Measurements from ENCODE around the gene LCORL. TPM values are rescaled to one million over a fixed set of nuclear protein-coding genes. Genes with fewer than 3 reads are reported as not detected.

Gene LCORL
- total and polyA plus RNA-seq, 4 donors, result 27.8 to 63.5 (median 36.1) TPM

DNA sequence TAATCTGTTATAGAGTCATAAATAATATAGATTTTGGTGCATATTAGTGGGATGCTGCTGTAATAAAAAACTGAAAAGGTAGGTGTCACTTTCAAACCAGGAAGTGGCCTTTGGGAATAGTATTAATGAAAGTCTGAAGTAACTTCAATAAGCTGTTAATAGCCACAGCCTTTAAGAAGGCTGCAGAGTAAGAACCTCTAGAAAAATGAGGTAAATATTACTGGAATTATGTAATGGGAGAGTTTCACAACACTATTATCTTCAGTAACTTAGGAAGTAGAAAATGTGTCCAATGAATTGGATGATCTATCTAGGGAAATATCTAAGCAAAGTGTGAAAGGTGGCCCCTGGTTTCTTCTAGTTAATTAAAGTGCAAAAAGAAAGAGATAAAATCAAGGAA is 106.1 kb downstream of the LCORL start:
- H3K4me3 ChIP-seq (ENCODE audit: low read depth, low read length), result no peak overlapping the region
- H3K9me3 ChIP-seq (ENCODE audit: control insufficient read depth, insufficient read depth, low read length), result no peaks in the 10 kb centered on the region
- H3K4me1 ChIP-seq (ENCODE audit: control insufficient read depth, insufficient read depth, low read length), result no peaks in the 10 kb centered on the region
- H3K27ac ChIP-seq (ENCODE audit: low read depth, low read length), result no peak overlapping the region
- DNase-seq (ENCODE audit: low read depth in 4 of 6, low spot score in 6 of 6), result no peak
- H3K27me3 ChIP-seq (ENCODE audit: control insufficient read depth, insufficient read depth, low read length), result no peaks in the 10 kb centered on the region
- peaks cover 7% of the 10 kb centered on the region for H3K36me3 ChIP-seq (ENCODE audit: control insufficient read depth, insufficient read depth, low read length)

- no peak for DNase-seq (ENCODE audit: low read depth in 4 of 6, low spot score in 6 of 6)
- Histone ChIP-seq H3K36me3 (ENCODE audit: control insufficient read depth, insufficient read depth, low read length) (peaks cover 11% of the 10 kb centered on the region), H3K4me3 (ENCODE audit: low read depth, low read length) (no peak overlapping the region), H3K9me3 (ENCODE audit: control insufficient read depth, insufficient read depth, low read length) (no peaks in the 10 kb centered on the region), H3K27me3 (ENCODE audit: control insufficient read depth, insufficient read depth, low read length) (no peaks in the 10 kb centered on the region), H3K4me1 (ENCODE audit: control insufficient read depth, insufficient read depth, low read length) (no peaks in the 10 kb centered on the region), H3K27ac (ENCODE audit: low read depth, low read length) (no peak overlapping the region)
- 94% methylated on average over 9 of the region's 9 CpGs for WGBS (ENCODE audit: insufficient coverage)
Observed at GRCh38 chr4:17912011-17912410, 109.5 kb downstream of the LCORL start.

GRCh38 chr4:17911608-17912007 is 109.9 kb downstream of the LCORL start:
- Histone ChIP-seq H3K9me3 (ENCODE audit: control insufficient read depth, insufficient read depth, low read length) (no peaks in the 10 kb centered on the region), H3K4me1 (ENCODE audit: control insufficient read depth, insufficient read depth, low read length) (no peaks in the 10 kb centered on the region), H3K27ac (ENCODE audit: low read depth, low read length) (no peak overlapping the region), H3K4me3 (ENCODE audit: low read depth, low read length) (no peak overlapping the region), H3K36me3 (ENCODE audit: control insufficient read depth, insufficient read depth, low read length) (peaks cover 11% of the 10 kb centered on the region), H3K27me3 (ENCODE audit: control insufficient read depth, insufficient read depth, low read length) (no peaks in the 10 kb centered on the region)
- no peak for DNase-seq (ENCODE audit: low read depth in 4 of 6, low spot score in 6 of 6)
- WGBS (ENCODE audit: insufficient coverage), result 97% methylated on average over 11 of the region's 11 CpGs

GRCh38 chr4:17898553-17899055 is 123.0 kb downstream of the LCORL start:
- Histone ChIP-seq H3K27ac (ENCODE audit: low read depth, low read length) (no peak overlapping the region), H3K27me3 (ENCODE audit: control insufficient read depth, insufficient read depth, low read length) (no peaks in the 10 kb centered on the region), H3K4me3 (ENCODE audit: low read depth, low read length) (no peak overlapping the region), H3K36me3 (ENCODE audit: control insufficient read depth, insufficient read depth, low read length) (no peaks in the 10 kb centered on the region), H3K9me3 (ENCODE audit: control insufficient read depth, insufficient read depth, low read length) (no peaks in the 10 kb centered on the region), H3K4me1 (ENCODE audit: control insufficient read depth, insufficient read depth, low read length) (no peaks in the 10 kb centered on the region)
- DNase-seq (ENCODE audit: low read depth in 4 of 6, low spot score in 6 of 6), result no peak
- WGBS (ENCODE audit: insufficient coverage), result no CpG with 5 or more reads among the region's 2 CpGs

DNA sequence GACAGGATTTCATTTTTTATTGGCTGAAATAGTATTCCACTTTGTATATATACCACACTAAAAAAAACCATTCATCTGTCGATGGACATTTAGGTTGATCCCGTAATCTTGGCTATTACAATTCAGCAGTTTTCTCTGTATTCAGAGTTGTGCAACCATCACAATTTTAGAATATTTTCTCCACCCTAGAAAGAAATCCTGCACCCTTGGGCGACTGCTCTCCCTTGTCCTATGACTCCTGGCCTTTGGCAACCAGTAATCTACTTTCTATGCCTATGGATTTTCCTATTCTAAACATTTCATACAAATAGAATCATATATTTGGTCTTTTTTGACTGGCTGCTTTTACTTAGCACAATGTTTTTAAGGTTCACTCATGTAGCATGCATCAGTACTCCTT is 126.1 kb downstream of the LCORL start:
- H3K4me1 ChIP-seq (ENCODE audit: control insufficient read depth, insufficient read depth, low read length), result no peaks in the 10 kb centered on the region
- no peaks in the 10 kb centered on the region for H3K36me3 ChIP-seq (ENCODE audit: control insufficient read depth, insufficient read depth, low read length)
- no peak overlapping the region for H3K4me3 ChIP-seq (ENCODE audit: low read depth, low read length)
- DNase-seq (ENCODE audit: low read depth in 4 of 6, low spot score in 6 of 6), result no peak
- no peaks in the 10 kb centered on the region for H3K9me3 ChIP-seq (ENCODE audit: control insufficient read depth, insufficient read depth, low read length)
- WGBS (ENCODE audit: insufficient coverage), result 100% methylated on average over 2 of the region's 3 CpGs
- no peaks in the 10 kb centered on the region for H3K27me3 ChIP-seq (ENCODE audit: control insufficient read depth, insufficient read depth, low read length)
- no peak overlapping the region for H3K27ac ChIP-seq (ENCODE audit: low read depth, low read length)

DNA sequence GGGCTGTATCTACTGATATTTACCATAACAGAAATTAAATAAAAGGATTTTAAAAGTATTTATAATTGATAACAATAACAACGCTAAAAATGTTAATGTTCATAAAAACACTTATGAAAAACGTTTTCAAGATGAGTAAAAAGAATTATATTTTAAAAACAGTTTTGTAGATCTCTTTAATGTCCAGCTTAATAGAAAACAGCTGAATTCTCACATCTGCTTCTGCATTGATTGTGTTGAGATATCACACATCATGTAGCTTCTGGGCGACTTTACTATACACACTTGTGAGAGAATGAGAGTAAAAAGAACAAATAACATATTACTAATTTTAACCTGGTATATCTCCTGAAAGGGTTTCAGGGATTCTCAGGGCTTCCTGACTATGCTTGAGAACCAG is 127.1 kb downstream of the LCORL start:
- H3K27me3 ChIP-seq (ENCODE audit: control insufficient read depth, insufficient read depth, low read length), result no peaks in the 10 kb centered on the region
- DNase-seq (ENCODE audit: low read depth in 4 of 6, low spot score in 6 of 6), result no peak
- no peaks in the 10 kb centered on the region for H3K4me1 ChIP-seq (ENCODE audit: control insufficient read depth, insufficient read depth, low read length)
- no peak overlapping the region for H3K4me3 ChIP-seq (ENCODE audit: low read depth, low read length)
- no CpG with 5 or more reads among the region's 3 CpGs for WGBS (ENCODE audit: insufficient coverage)
- H3K27ac ChIP-seq (ENCODE audit: low read depth, low read length), result no peak overlapping the region
- no peaks in the 10 kb centered on the region for H3K9me3 ChIP-seq (ENCODE audit: control insufficient read depth, insufficient read depth, low read length)
- no peaks in the 10 kb centered on the region for H3K36me3 ChIP-seq (ENCODE audit: control insufficient read depth, insufficient read depth, low read length)

- no peak for DNase-seq (ENCODE audit: low read depth in 4 of 6, low spot score in 6 of 6)
- Histone ChIP-seq H3K9me3 (ENCODE audit: control insufficient read depth, insufficient read depth, low read length) (no peaks in the 10 kb centered on the region), H3K36me3 (ENCODE audit: control insufficient read depth, insufficient read depth, low read length) (no peaks in the 10 kb centered on the region), H3K27ac (ENCODE audit: low read depth, low read length) (no peak overlapping the region), H3K4me1 (ENCODE audit: control insufficient read depth, insufficient read depth, low read length) (no peaks in the 10 kb centered on the region), H3K27me3 (ENCODE audit: control insufficient read depth, insufficient read depth, low read length) (no peaks in the 10 kb centered on the region), H3K4me3 (ENCODE audit: low read depth, low read length) (no peak overlapping the region)
- WGBS (ENCODE audit: insufficient coverage), result no CpG with 5 or more reads among the region's 1 CpG
Observed at GRCh38 chr4:17889692-17890091, 131.9 kb downstream of the LCORL start.

DNA sequence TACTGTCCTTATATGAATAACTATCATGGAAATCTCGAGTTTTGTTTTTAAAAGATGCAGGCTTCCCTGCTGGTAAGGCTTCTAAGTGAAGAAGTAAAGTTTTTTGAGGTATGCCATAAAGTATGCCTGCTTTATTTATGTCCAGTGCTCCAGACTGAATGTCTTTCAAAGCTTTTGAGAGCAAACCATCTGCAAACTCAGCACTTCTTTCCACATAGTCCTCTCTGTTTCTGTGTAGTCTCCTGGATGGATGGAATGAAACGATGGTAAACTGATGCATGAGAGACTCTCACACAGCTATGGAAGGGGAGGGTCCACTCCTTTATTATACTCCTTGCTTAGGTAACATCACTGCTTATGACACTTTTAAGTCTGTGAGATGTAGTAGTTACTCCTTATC is 137.0 kb downstream of the LCORL start:
- no peaks in the 10 kb centered on the region for H3K36me3 ChIP-seq (ENCODE audit: control insufficient read depth, insufficient read depth, low read length)
- no peaks in the 10 kb centered on the region for H3K4me1 ChIP-seq (ENCODE audit: control insufficient read depth, insufficient read depth, low read length)
- H3K27me3 ChIP-seq (ENCODE audit: control insufficient read depth, insufficient read depth, low read length), result no peaks in the 10 kb centered on the region
- no peaks in the 10 kb centered on the region for H3K9me3 ChIP-seq (ENCODE audit: control insufficient read depth, insufficient read depth, low read length)
- 67% methylated on average over 1 of the region's 2 CpGs for WGBS (ENCODE audit: insufficient coverage)
- H3K27ac ChIP-seq (ENCODE audit: low read depth, low read length), result no peak overlapping the region
- H3K4me3 ChIP-seq (ENCODE audit: low read depth, low read length), result no peak overlapping the region
- no peak for DNase-seq (ENCODE audit: low read depth in 4 of 6, low spot score in 6 of 6)

- H3K4me3 ChIP-seq (ENCODE audit: low read depth, low read length), result no peak overlapping the region
- DNase-seq (ENCODE audit: low read depth in 4 of 6, low spot score in 6 of 6), result no peak
- no peaks in the 10 kb centered on the region for H3K9me3 ChIP-seq (ENCODE audit: control insufficient read depth, insufficient read depth, low read length)
- no peaks in the 10 kb centered on the region for H3K27me3 ChIP-seq (ENCODE audit: control insufficient read depth, insufficient read depth, low read length)
- H3K27ac ChIP-seq (ENCODE audit: low read depth, low read length), result no peak overlapping the region
- 100% methylated on average over 1 of the region's 2 CpGs for WGBS (ENCODE audit: insufficient coverage)
- no peaks in the 10 kb centered on the region for H3K36me3 ChIP-seq (ENCODE audit: control insufficient read depth, insufficient read depth, low read length)
- no peaks in the 10 kb centered on the region for H3K4me1 ChIP-seq (ENCODE audit: control insufficient read depth, insufficient read depth, low read length)
Observed at GRCh38 chr4:17884063-17884462, 137.5 kb downstream of the LCORL start.

DNA sequence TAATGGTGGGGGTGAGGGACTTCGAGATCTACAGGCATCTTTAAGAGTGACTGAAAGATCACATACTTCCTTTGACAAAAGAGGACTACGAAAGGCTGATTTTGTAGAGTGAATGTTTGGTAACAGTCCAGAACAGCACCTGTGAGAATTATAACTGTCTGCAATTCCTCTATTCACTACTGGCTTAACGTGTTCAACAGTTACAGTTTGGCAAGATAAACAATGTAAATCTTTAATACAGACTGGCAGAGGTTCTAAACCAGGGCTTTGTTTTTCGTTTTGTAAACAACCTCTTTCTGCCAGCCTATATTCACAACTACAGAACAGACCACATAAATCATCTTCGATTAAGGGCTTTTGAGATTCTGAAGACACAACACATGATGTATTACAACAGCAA is 143.9 kb downstream of the LCORL start:
- peak in 3 of 6 donors; percentile 5 to 67 (median 5) for DNase-seq (ENCODE audit: low read depth in 4 of 6, low spot score in 6 of 6)
- Histone ChIP-seq H3K27me3 (ENCODE audit: control insufficient read depth, insufficient read depth, low read length) (no peaks in the 10 kb centered on the region), H3K36me3 (ENCODE audit: control insufficient read depth, insufficient read depth, low read length) (no peaks in the 10 kb centered on the region), H3K9me3 (ENCODE audit: control insufficient read depth, insufficient read depth, low read length) (no peaks in the 10 kb centered on the region), H3K4me3 (ENCODE audit: low read depth, low read length) (no peak overlapping the region), H3K27ac (ENCODE audit: low read depth, low read length) (no peak overlapping the region), H3K4me1 (ENCODE audit: control insufficient read depth, insufficient read depth, low read length) (no peaks in the 10 kb centered on the region)
- WGBS (ENCODE audit: insufficient coverage), result 8% methylated on average over 2 of the region's 5 CpGs

All from spinal cord (tissue), 10 donors.